ENCODE measurements around the gene MEF2C. TPM values are rescaled to one million over a fixed set of nuclear protein-coding genes. Genes with fewer than 3 reads are reported as not detected.

Gene MEF2C
- total RNA-seq, 1 donor: 98.0 TPM

GRCh38 chr5:88680253-88681132 lies 202.5 kb downstream of the MEF2C start:
- DNase-seq (ENCODE audit: low read depth in 2 of 3, low spot score in 2 of 3): peak; percentile 50 to 74 (median 72)

- DNase-seq (ENCODE audit: low read depth in 2 of 3, low spot score in 2 of 3): peak in 2 of 3 donors; percentile 11 to 25
Measured at GRCh38 chr5:88679638-88680037, 203.3 kb downstream of the MEF2C start.

GRCh38 chr5:88678770-88679381 lies 204.1 kb downstream of the MEF2C start:
- peak in 2 of 3 donors; percentile 8 to 16 for DNase-seq (ENCODE audit: low read depth in 2 of 3, low spot score in 2 of 3)

GRCh38 chr5:88677943-88678769 lies 204.8 kb downstream of the MEF2C start:
- DNase-seq (ENCODE audit: low read depth in 2 of 3, low spot score in 2 of 3): peak in 1 of 3 donors; percentile 12

GRCh38 chr5:88677376-88677895 lies 205.5 kb downstream of the MEF2C start:
- DNase-seq (ENCODE audit: low read depth in 2 of 3, low spot score in 2 of 3): peak in 1 of 3 donors; percentile 12

GRCh38 chr5:88676637-88677375 lies 206.2 kb downstream of the MEF2C start:
- DNase-seq (ENCODE audit: low read depth in 2 of 3, low spot score in 2 of 3): peak in 1 of 3 donors; percentile 22

GRCh38 chr5:88675708-88676636 lies 207.0 kb downstream of the MEF2C start:
- peak in 2 of 3 donors; percentile 39 to 62 for DNase-seq (ENCODE audit: low read depth in 2 of 3, low spot score in 2 of 3)

GRCh38 chr5:88675168-88675707 lies 207.7 kb downstream of the MEF2C start:
- DNase-seq (ENCODE audit: low read depth in 2 of 3, low spot score in 2 of 3): peak in 1 of 3 donors; percentile 41

- DNase-seq (ENCODE audit: low read depth in 2 of 3, low spot score in 2 of 3): peak in 2 of 3 donors; percentile 49 to 51
Measured at GRCh38 chr5:88674356-88675167, 208.4 kb downstream of the MEF2C start.

GRCh38 chr5:88673253-88674105 lies 209.5 kb downstream of the MEF2C start:
- DNase-seq (ENCODE audit: low read depth in 2 of 3, low spot score in 2 of 3): peak in 2 of 3 donors; percentile 20 to 30

GRCh38 chr5:88672644-88673252 lies 210.2 kb downstream of the MEF2C start:
- peak in 1 of 3 donors; percentile 19 for DNase-seq (ENCODE audit: low read depth in 2 of 3, low spot score in 2 of 3)

GRCh38 chr5:88671505-88672499 lies 211.2 kb downstream of the MEF2C start:
- DNase-seq (ENCODE audit: low read depth in 2 of 3, low spot score in 2 of 3): peak in 2 of 3 donors; percentile 26 to 34

GRCh38 chr5:88671106-88671504 lies 211.9 kb downstream of the MEF2C start:
- no peak for DNase-seq (ENCODE audit: low read depth in 2 of 3, low spot score in 2 of 3)

GRCh38 chr5:88670461-88670860 lies 212.5 kb downstream of the MEF2C start:
- no peak for DNase-seq (ENCODE audit: low read depth in 2 of 3, low spot score in 2 of 3)

GRCh38 chr5:88669371-88670050 lies 213.5 kb downstream of the MEF2C start:
- DNase-seq (ENCODE audit: low read depth in 2 of 3, low spot score in 2 of 3): no peak

All from hematopoietic multipotent progenitor cell (in vitro differentiated cells).